Suprapubic skin (tissue), 2 donors: ENCODE results near the gene PAK6.

Experiments used
- EP300 ChIP-seq: sonication (generic); formaldehyde crosslinking; IDR thresholded peaks from one replicate; pipeline ENCODE4 v1.6.1; 2017; ENCODE audit warnings: antibody characterized with exemption
- POLR2A ChIP-seq, 2 donors: fragments of 450-650 bp; IDR thresholded peaks; one replicate each; pipeline ENCODE4 v1.6.1; 2017; ENCODE audit warnings: antibody characterized with exemption in 2 of 2, mild to moderate bottlenecking in 2 of 2, moderate library complexity in 2 of 2

- TF ChIP-seq EP300 (no peak), POLR2A (IDR thresholded peaks at IDR 0.05) (no peak)
These were observed 53.4 kb downstream of the PAK6 start for GRCh38 chr15:40292246-40292645.
